ENCODE data around the gene ZSCAN26.

ZSCAN26 gene

GRCh38 chr6:28322661-28323060 is 55.7 kb downstream of the ZSCAN26 start:
- no peak for DNase-seq (ENCODE audit: low read depth)

DNA sequence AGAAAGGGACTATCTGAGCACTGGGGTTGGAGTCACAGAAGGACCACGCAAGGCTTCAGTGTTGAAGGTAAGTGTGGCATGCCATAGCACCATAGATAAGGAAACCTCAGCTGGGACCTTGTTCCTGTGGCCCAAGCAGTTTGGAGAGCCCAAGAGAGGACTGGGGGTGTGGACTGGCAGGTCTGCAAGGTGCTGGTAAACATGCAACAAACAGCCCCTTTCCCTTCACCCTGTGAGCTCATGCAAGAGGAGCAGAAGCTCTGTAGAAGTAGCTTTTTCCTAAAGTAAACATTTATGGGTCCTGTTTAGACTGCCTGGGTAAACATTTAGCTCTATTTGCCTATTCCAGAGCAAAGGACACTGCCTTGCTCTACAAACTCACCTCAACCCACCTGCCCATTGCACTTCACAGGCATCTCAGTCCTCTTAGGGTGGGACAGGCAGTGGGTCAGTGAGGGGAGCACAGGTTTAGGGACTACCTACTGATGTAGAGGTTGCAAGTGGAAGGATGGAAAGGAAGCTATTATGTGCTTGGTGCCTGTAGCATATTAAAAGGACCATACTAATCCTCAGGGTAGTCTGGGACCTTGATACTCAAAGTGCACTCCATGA is 57.0 kb downstream of the ZSCAN26 start:
- DNase-seq (ENCODE audit: low read depth) = no peak

- no peak for DNase-seq (ENCODE audit: low read depth)
Measured at GRCh38 chr6:28326371-28326948, 59.5 kb downstream of the ZSCAN26 start.
